ENCODE measurements around the gene GIT2. TPM values are rescaled to one million over a fixed set of nuclear protein-coding genes. Genes with fewer than 3 reads are reported as not detected.
"Not testable (repeated sequence)": the region's sequence is repeated elsewhere in the genome, so short reads cannot be mapped to it uniquely, and the experiment has no call there.

Gene GIT2
- total RNA-seq, 1 donor from 2014 or later: 43.6 TPM

DNA sequence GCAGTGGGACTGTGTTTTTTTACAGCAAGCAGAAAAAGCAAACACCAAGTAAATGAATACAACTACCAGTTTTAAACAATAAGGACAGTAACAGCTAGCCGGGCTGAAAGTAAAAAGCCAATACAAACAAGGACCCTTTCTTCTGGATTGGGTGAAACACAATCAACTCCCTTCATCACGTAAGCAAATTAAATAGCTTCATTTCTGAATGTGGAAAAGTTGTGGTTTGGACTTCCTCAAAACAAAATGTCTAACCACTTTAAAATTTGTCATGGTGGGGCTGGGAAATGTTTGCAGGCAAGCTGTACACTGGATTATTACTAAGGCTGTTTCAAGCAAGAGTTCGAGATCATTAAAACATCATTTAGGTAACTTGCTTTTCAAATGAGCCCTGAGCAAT lies 48.6 kb downstream of the GIT2 start:
- no peak for DNase-seq (ENCODE audit: low spot score)

- DNase-seq (ENCODE audit: low spot score): no peak
Observed at GRCh38 chr12:109946913-109947312, 49.3 kb downstream of the GIT2 start.

DNA sequence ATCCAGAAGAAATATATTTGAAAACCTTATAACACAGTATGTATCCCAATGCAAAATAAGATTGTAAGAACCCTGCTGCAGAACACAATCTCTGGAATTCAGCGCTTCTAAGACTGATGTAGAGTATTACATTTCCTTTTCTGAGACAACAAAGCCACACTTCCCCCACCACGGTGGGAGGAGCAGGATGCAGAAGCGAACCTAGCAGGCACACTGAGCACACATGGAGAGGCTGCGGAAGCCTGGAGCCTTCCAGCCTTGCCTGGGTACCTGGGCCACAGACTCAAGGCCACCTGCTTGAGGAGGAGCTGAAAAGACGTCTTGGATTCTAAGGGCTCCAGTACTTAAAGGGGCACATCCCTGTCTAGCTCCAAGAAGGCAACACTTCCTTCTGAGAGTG lies 49.7 kb downstream of the GIT2 start:
- DNase-seq (ENCODE audit: low spot score): no peak

DNA sequence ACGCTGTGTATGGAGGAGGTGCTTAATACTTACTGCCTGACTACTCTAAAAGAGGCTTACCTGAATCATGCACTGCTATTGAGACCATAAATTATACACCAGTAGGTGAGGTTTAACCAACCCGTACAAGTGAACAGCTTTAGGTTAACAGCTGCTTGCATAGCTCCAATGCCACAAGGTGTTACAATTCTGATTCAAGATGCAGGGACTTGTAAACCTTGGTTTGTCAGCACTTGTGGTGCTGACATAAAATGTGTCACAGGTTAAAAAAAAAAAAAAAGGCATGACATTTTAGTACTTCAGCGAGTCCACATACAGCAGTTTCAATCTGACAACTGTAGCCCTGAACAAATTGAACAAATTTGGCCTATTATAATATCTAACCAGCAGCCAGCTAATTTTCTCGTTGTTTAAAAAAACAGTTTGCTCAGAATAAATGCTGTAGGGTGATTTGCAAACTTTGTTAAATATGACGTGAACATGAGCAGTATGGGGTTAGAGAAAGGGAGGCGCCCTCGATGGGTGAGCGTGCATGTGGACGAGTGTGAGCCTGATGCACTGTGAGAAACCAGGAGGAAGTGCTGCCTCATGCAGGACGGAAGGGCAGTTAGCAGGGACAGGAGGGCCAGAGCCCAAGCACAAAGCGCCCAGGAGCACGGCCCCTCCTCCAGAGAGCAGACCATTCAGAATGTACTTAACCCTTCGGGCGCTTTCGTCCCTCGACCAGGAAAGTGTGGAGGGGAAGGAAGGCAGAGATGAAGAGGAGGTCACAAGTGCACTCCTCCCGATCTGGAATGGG lies 51.4 kb downstream of the GIT2 start:
- peak; percentile 14 for DNase-seq (ENCODE audit: low spot score)

- DNase-seq (ENCODE audit: low spot score): no peak
Observed at GRCh38 chr12:109943811-109944210, 52.4 kb downstream of the GIT2 start.

GRCh38 chr12:109940339-109940923 lies 55.7 kb downstream of the GIT2 start:
- no peak for DNase-seq (ENCODE audit: low spot score)

DNA sequence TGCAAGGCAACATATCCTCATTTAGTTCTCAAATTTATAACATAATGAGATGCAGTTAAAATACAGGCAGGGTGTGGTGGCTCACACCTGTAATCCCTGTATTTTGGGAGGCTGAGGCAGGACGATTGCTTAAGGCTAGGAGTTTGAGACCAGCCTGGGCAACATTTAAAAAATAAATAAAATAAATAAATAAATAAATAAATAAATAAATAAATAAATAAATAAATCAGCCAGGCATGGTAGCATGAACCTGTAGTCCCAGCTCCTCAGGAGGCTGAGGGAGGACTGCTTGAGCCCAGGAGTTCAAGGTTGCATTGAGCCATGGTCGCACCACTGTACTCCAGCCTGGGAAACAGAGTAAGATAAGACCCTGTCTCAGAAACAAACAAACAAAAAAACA lies 56.7 kb downstream of the GIT2 start:
- no peak for DNase-seq (ENCODE audit: low spot score)

DNA sequence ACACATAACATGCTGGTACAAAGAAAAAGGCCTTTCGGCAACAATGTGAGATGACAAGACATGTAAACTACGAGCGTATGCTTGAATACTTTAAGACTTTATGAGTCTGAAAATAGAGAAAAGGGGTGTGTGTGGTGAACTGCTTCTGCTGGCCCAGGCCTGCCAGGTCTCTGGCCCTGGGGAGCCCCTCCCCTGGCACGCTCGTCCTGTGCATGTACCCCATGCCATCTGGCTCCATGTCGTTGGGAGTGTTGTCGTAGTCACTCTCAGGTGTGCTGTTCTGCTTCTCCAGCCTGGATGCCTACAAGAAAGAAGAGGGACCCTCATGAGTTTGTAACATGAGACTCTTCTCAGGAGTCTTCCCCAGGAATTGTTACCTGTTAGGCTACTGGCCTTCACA lies 57.2 kb downstream of the GIT2 start:
- DNase-seq (ENCODE audit: low spot score): no peak

- DNase-seq (ENCODE audit: low spot score): no peak
Observed at GRCh38 chr12:109937371-109937770, 58.8 kb downstream of the GIT2 start.

- DNase-seq (ENCODE audit: low spot score): no peak
Observed at GRCh38 chr12:109934026-109934425, 62.1 kb downstream of the GIT2 start.

- DNase-seq (ENCODE audit: low spot score): peak; percentile 64
Observed at GRCh38 chr12:109932878-109933503, 63.2 kb downstream of the GIT2 start.

DNA sequence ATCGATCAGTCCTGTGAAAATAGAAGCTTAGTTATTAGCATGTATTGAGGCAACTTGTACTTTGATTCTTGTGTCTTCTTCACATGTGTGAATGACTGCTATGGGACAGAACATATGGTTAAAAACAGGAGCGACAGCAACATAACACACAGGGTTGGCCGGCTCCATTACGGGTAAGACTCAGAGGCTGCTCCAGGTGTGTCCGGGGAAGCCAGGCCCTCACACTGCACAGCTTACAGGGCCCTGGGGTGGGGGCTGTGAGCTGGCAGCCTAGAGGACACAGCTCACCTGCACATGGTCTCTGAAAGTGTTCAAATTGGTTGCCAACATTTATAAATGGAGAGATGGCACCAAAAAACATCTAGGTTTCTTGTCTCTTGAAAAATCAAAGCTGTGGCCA lies 65.0 kb downstream of the GIT2 start:
- DNase-seq (ENCODE audit: low spot score): no peak

GRCh38 chr12:109930028-109930800 lies 66.0 kb downstream of the GIT2 start:
- DNase-seq (ENCODE audit: low spot score): no peak

- DNase-seq (ENCODE audit: low spot score): not testable (repeated sequence)
Observed at GRCh38 chr12:109929326-109929725, 66.8 kb downstream of the GIT2 start.

GRCh38 chr12:109928058-109928656 lies 68.0 kb downstream of the GIT2 start:
- no peak for DNase-seq (ENCODE audit: low spot score)

DNA sequence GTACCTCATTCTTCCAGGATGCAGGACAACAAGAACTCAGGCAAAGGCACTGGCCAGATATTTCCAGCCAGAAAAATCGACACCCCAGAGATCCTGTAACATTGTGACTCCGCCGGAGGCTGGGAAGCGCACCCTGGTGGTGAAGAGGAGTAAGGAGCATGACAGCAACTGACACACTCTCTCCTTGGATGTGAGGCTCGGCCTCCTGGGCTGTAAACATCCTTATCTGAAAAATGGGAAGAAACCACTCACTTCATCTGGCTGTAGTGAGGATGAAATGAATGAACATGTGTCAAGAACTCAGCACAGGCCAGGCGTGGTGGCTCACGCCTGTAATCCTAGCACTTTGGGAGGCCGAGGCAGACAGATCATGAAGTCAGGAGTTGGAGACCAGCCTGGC lies 68.5 kb downstream of the GIT2 start:
- no peak for DNase-seq (ENCODE audit: low spot score)

- no peak for DNase-seq (ENCODE audit: low spot score)
Observed at GRCh38 chr12:109926488-109927210, 69.5 kb downstream of the GIT2 start.

- DNase-seq (ENCODE audit: low spot score): no peak
Observed at GRCh38 chr12:109926016-109926415, 70.2 kb downstream of the GIT2 start.

- no peak for DNase-seq (ENCODE audit: low spot score)
Observed at GRCh38 chr12:109925185-109925840, 70.9 kb downstream of the GIT2 start.

DNA sequence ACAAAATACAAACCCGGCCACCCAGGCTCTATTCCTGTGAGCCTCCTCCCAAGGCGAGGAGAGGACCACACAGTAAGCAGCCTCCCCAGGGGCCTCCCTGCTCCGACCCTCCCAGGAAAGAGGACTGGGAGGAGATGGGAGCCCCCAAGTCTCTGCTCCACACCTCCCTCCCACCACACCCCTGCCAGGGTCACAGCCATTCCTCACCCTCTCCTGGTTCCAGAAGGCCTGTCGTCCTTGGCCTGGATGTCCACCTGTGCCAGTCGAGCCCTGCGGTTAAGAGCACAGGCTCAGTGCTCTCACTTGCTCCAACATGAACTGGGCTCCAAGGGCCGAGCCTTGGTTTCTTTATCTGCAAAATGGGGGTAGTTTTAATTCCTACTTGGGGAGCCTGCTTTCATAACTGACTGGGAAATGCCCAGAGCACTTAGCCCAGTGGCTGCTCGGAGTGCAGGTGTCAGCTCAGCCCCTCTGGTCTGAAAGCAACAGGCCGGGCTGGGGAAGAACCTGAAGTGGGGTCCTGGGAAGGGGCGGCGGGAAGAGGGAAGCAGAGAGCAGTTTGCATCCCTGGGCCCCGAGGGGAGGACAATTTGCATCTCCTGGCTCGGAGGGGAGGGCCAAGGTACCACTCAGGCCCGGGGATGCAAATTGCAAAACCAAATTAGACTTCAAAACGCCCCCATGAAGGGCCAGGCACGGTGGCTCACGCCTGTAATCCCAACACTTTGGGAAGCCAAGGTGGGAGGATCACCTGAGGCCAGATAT lies 72.5 kb downstream of the GIT2 start:
- no peak for DNase-seq (ENCODE audit: low spot score)

Measured in mucosa of gallbladder (tissue), 1 donor.